Measurements from ENCODE around the gene PLCG2. TPM values are rescaled to one million over a fixed set of nuclear protein-coding genes. Genes with fewer than 3 reads are reported as not detected.
A peak's percentile ranks its signal among the peaks of the same experiment; 100 is the strongest.

PLCG2 gene
- total and polyA plus RNA-seq, 12 donors, result 2.4 to 18.2 (median 6.2) TPM

DNA sequence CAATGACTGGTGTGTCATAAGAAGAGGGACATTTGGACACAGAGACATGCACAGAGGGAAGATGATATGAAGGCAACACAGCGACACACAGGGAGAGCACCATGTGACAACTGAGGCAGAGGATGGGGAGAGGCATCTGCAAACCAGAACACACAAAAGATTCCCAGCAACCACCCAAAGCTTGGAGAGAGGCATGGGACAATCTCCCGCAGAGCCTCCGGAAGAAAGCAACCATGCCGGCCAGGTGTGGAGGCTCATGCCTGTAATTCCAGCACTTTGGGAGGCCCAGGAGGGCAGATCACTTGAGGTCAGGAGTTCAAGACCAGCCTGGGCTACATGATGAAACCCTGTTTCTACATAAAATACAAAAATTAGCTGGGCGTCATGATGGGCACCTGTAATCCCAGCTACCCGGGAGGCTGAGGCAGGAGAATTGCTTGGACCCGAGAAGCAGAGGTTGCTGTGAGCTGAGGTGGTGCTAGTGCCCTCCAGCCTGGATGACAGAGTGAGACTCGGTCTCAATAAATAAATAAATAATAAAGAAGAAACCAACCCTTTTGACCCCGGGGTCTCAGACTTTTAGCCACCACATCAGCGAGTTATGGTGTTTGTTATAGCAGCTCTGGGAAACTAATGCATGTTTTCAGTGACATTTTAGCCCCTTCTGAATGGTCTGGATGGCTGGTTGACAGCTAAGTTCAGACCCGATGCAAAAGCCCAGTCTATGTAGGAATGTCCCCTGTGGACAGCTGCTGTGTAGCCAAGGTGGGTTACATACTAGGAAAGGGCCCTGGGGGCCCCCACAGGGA is 13.8 kb upstream of the PLCG2 start:
- no peaks in the 10 kb centered on the region for H3K36me3 ChIP-seq
- WGBS, 2 donors, result 91 to 96% methylated on average over 11 of the region's 11 CpGs
- DNase-seq, result no peak
- H3K27me3 ChIP-seq, result peaks cover 0 to 7% (median 3%) of the 10 kb centered on the region in 7 donors
- H3K27ac ChIP-seq, result no peak overlapping the region
- TF ChIP-seq, protein P1, sequence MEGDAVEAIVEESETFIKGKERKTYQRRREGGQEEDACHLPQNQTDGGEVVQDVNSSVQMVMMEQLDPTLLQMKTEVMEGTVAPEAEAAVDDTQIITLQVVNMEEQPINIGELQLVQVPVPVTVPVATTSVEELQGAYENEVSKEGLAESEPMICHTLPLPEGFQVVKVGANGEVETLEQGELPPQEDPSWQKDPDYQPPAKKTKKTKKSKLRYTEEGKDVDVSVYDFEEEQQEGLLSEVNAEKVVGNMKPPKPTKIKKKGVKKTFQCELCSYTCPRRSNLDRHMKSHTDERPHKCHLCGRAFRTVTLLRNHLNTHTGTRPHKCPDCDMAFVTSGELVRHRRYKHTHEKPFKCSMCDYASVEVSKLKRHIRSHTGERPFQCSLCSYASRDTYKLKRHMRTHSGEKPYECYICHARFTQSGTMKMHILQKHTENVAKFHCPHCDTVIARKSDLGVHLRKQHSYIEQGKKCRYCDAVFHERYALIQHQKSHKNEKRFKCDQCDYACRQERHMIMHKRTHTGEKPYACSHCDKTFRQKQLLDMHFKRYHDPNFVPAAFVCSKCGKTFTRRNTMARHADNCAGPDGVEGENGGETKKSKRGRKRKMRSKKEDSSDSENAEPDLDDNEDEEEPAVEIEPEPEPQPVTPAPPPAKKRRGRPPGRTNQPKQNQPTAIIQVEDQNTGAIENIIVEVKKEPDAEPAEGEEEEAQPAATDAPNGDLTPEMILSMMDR (IDR thresholded peaks at IDR 0.05), result no peak
- no peak overlapping the region for H3K4me3 ChIP-seq
- ATAC-seq, result peak in 3 of 8 donors; percentile 28 to 59 (median 41)
- H3K4me1 ChIP-seq, result peaks cover 0 to 9% (median 0%) of the 10 kb centered on the region in 9 donors
- no peaks in the 10 kb centered on the region for H3K9me3 ChIP-seq
- intact Hi-C loops (cut with DNase I), result loop anchor here in 1 of 10 donors (10.0 kb wide), 1 partner anchor 109 kb away; no protein-coding TSS in a partner anchor

DNA sequence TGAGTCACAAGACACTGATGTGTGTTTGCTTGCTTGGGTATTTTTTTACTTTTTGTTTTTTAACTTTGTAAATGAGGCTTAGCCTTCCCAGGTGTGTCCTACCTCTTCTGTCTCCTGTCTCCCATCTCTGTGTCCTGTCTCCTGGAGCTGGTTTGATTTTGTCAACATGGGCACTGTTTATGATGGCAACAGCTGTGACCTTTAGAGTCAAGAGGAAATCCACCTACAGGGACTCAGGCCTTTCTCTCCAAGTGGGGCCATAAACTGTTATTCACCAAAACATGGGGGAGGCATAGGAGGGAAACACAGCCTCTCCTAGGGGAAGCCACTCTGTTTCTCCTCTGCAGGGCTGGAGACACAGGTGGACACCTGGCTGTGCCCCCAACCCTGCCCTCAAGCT is 13.1 kb upstream of the PLCG2 start:
- Histone ChIP-seq H3K4me1 (peaks cover 0 to 9% (median 0%) of the 10 kb centered on the region in 9 donors), H3K4me3 (no peak overlapping the region), H3K9me3 (no peaks in the 10 kb centered on the region), H3K27ac (no peak overlapping the region), H3K27me3 (peaks cover 0 to 7% (median 3%) of the 10 kb centered on the region in 7 donors), H3K36me3 (no peaks in the 10 kb centered on the region)
- TF ChIP-seq, protein P1 (IDR thresholded peaks at IDR 0.05), result no peak
- DNase-seq, result no peak
- intact Hi-C loops (cut with DNase I), result loop anchor here in 1 of 10 donors (10.0 kb wide), 1 partner anchor 109 kb away; no protein-coding TSS in a partner anchor
- ATAC-seq, result no peak

DNA sequence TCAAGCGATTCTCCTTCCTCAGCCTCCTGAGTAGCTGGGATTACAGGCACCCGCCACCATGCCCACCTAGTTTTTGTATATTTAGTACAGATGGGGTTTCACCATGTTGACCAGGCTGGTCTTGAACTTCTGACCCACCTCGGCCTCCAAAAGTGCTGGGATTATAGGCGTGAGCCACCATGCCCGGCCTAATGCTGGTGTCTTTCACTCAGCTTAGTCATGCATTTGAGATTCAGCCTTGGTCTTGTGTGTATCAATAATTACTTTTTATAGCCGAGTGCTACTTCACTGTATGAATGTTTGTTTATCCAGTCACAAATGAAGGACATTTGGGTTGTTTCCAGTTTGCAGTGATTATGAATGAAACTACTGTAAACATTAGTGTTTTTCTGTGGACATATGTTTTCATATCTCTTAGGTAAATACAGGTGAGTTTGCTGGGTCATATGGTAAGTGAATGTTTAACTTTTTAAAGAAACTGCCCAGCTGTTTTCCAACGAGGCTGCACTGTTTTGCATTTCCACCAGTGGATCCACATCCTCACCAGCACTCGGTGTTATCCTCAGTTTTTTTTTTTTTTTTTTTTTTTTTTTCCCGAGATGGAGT is 11.0 kb upstream of the PLCG2 start:
- Histone ChIP-seq H3K4me3 (no peak overlapping the region), H3K27me3 (peaks cover 0 to 7% (median 3%) of the 10 kb centered on the region in 7 donors), H3K27ac (no peak overlapping the region), H3K36me3 (no peaks in the 10 kb centered on the region), H3K4me1 (peaks cover 0 to 9% (median 0%) of the 10 kb centered on the region in 9 donors), H3K9me3 (no peaks in the 10 kb centered on the region)
- DNase-seq (no peak), ATAC-seq (no peak)
- intact Hi-C loops (cut with DNase I), result loop anchor here in 1 of 10 donors (10.0 kb wide), 1 partner anchor 107 kb away; no protein-coding TSS in a partner anchor
- 81% methylated on average over 9 of the region's 9 CpGs for WGBS, 2 donors
- TF ChIP-seq, protein P1 (IDR thresholded peaks at IDR 0.05), result no peak

DNA sequence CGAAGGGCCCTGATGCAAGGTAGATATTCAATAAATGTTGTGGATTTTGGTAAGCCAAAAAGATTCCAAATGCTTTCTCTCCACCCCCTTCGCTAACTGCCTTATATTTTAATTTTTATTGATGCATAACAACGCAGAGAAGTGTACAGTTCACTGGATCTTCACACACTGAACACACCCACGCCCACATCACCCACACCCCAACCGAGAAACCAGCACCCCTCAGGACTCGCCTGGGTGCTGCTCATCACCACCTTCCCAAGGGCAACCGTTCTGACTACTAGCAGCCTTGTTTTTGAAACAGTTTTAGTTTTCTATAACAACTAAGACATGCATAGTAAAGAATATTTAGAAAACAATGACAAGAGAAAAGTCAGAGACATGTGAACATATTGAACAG is 9.1 kb upstream of the PLCG2 start:
- Histone ChIP-seq H3K9me3 (no peaks in the 10 kb centered on the region), H3K36me3 (no peaks in the 10 kb centered on the region), H3K27me3 (peaks cover 0 to 4% (median 2%) of the 10 kb centered on the region in 7 donors), H3K27ac (no peak overlapping the region), H3K4me3 (no peak overlapping the region), H3K4me1 (peaks cover 0 to 23% (median 9%) of the 10 kb centered on the region in 9 donors)
- ATAC-seq (no peak), DNase-seq (no peak)
- 86 to 90% methylated on average over 7 of the region's 7 CpGs for WGBS, 2 donors
- TF ChIP-seq, protein P1 (IDR thresholded peaks at IDR 0.05), result no peak
- intact Hi-C loops (cut with DNase I), result loop anchor here in 1 of 10 donors (5.0 kb wide), 1 partner anchor 102 kb away; no protein-coding TSS in a partner anchor

Data from heart right ventricle (tissue), 16 donors.